Ectodermal cell (in vitro differentiated cells): ENCODE data around the gene NDC80.

Source experiments
- H3K27ac ChIP-seq: 2 replicates; pipeline ENCODE4 v1.7.0; 2013; ENCODE audit warnings: mild to moderate bottlenecking, low read depth, low read length; ENCODE audit not compliant: insufficient read depth, poor library complexity, severe bottlenecking
- H3K27me3 ChIP-seq: 2 replicates; pipeline ENCODE4 v1.7.0; 2013; ENCODE audit warnings: mild to moderate bottlenecking, low read length; ENCODE audit not compliant: insufficient read depth, control insufficient read depth, poor library complexity, severe bottlenecking
- H3K36me3 ChIP-seq: one replicate; pipeline ENCODE4 v1.7.0; 2013; ENCODE audit warnings: low read length; ENCODE audit not compliant: control insufficient read depth, insufficient read depth
- H3K4me1 ChIP-seq: one replicate; pipeline ENCODE4 v1.7.0; 2013; ENCODE audit warnings: low read length; ENCODE audit not compliant: control insufficient read depth, insufficient read depth
- H3K4me3 ChIP-seq: 2 replicates; pipeline ENCODE4 v1.7.0; 2013; ENCODE audit warnings: low read depth, low read length, control low read depth; ENCODE audit not compliant: insufficient read depth
- H3K9me3 ChIP-seq: 2 replicates; pipeline ENCODE4 v1.7.0; 2013; ENCODE audit warnings: mild to moderate bottlenecking, low read length, moderate library complexity; ENCODE audit not compliant: control insufficient read depth
- WGBS, 2 experiments: methylation state at CpG; one replicate each; pipeline ENCODE4 v1.1.7; 2013; ENCODE audit warnings: missing lambda C conversion rate in 2 of 2; 5-methylcytosine and 5-hydroxymethylcytosine counted together

NDC80 gene

GRCh38 chr18:2610549-2610948 lies 39.2 kb downstream of the NDC80 start:
- Histone ChIP-seq H3K27me3 (no peaks in the 10 kb centered on the region), H3K36me3 (peaks cover 26% of the 10 kb centered on the region), H3K4me1 (no peaks in the 10 kb centered on the region), H3K9me3 (no peaks in the 10 kb centered on the region), H3K4me3 (no peak overlapping the region), H3K27ac (no peak overlapping the region)
- WGBS, 2 experiments = 90 to 96% methylated on average over 4 to 5 of the region's 5 CpGs

- Histone ChIP-seq H3K4me3 (no peak overlapping the region), H3K27me3 (no peaks in the 10 kb centered on the region), H3K9me3 (no peaks in the 10 kb centered on the region), H3K4me1 (no peaks in the 10 kb centered on the region), H3K27ac (no peak overlapping the region), H3K36me3 (peaks cover 26% of the 10 kb centered on the region)
- 96 to 100% methylated on average over 1 of the region's 1 CpG for WGBS, 2 experiments
Measured at GRCh38 chr18:2612996-2613395, 41.6 kb downstream of the NDC80 start.

- WGBS, 2 experiments = 96 to 97% methylated on average over 4 of the region's 4 CpGs
- no peaks in the 10 kb centered on the region for H3K4me1 ChIP-seq
- H3K27me3 ChIP-seq = no peaks in the 10 kb centered on the region
- peaks cover 17% of the 10 kb centered on the region for H3K36me3 ChIP-seq
- H3K4me3 ChIP-seq = no peak overlapping the region
- no peaks in the 10 kb centered on the region for H3K9me3 ChIP-seq
- H3K27ac ChIP-seq = no peak overlapping the region
Measured at GRCh38 chr18:2617401-2617998, 46.1 kb downstream of the NDC80 start.

GRCh38 chr18:2618009-2618408 lies 46.7 kb downstream of the NDC80 start:
- Histone ChIP-seq H3K36me3 (peaks cover 15% of the 10 kb centered on the region), H3K4me1 (no peaks in the 10 kb centered on the region), H3K27ac (no peak overlapping the region), H3K4me3 (no peak overlapping the region), H3K27me3 (no peaks in the 10 kb centered on the region), H3K9me3 (no peaks in the 10 kb centered on the region)
- WGBS, 2 experiments = 98 to 100% methylated on average over 1 to 3 of the region's 4 CpGs

- Histone ChIP-seq H3K4me1 (no peaks in the 10 kb centered on the region), H3K36me3 (no peaks in the 10 kb centered on the region), H3K27ac (no peak overlapping the region), H3K4me3 (no peak overlapping the region), H3K27me3 (no peaks in the 10 kb centered on the region), H3K9me3 (no peaks in the 10 kb centered on the region)
- 82 to 84% methylated on average over 5 of the region's 5 CpGs for WGBS, 2 experiments
Measured at GRCh38 chr18:2625217-2625616, 53.9 kb downstream of the NDC80 start.

GRCh38 chr18:2627821-2628276 lies 56.5 kb downstream of the NDC80 start:
- H3K4me3 ChIP-seq = no peak overlapping the region
- H3K4me1 ChIP-seq = no peaks in the 10 kb centered on the region
- 84 to 92% methylated on average over 1 of the region's 1 CpG for WGBS, 2 experiments
- H3K27me3 ChIP-seq = no peaks in the 10 kb centered on the region
- H3K9me3 ChIP-seq = no peaks in the 10 kb centered on the region
- H3K27ac ChIP-seq = no peak overlapping the region
- H3K36me3 ChIP-seq = no peaks in the 10 kb centered on the region

- Histone ChIP-seq H3K36me3 (no peaks in the 10 kb centered on the region), H3K27me3 (no peaks in the 10 kb centered on the region), H3K4me1 (no peaks in the 10 kb centered on the region), H3K4me3 (no peak overlapping the region), H3K9me3 (no peaks in the 10 kb centered on the region), H3K27ac (no peak overlapping the region)
- 93 to 98% methylated on average over 2 of the region's 2 CpGs for WGBS, 2 experiments
Measured at GRCh38 chr18:2629003-2629402, 57.6 kb downstream of the NDC80 start.

- Histone ChIP-seq H3K27ac (no peak overlapping the region), H3K9me3 (no peaks in the 10 kb centered on the region), H3K4me3 (no peak overlapping the region), H3K36me3 (no peaks in the 10 kb centered on the region), H3K27me3 (no peaks in the 10 kb centered on the region), H3K4me1 (no peaks in the 10 kb centered on the region)
- WGBS, 2 experiments = 89 to 100% methylated on average over 1 of the region's 1 CpG
Measured at GRCh38 chr18:2635586-2635985, 64.2 kb downstream of the NDC80 start.

- WGBS, 2 experiments = 94 to 96% methylated on average over 9 of the region's 9 CpGs
- H3K4me3 ChIP-seq = no peak overlapping the region
- no peaks in the 10 kb centered on the region for H3K36me3 ChIP-seq
- H3K9me3 ChIP-seq = no peaks in the 10 kb centered on the region
- no peaks in the 10 kb centered on the region for H3K27me3 ChIP-seq
- H3K27ac ChIP-seq = no peak overlapping the region
- H3K4me1 ChIP-seq = no peaks in the 10 kb centered on the region
Measured at GRCh38 chr18:2636126-2636631, 64.8 kb downstream of the NDC80 start.

- Histone ChIP-seq H3K9me3 (no peaks in the 10 kb centered on the region), H3K4me1 (no peaks in the 10 kb centered on the region), H3K27ac (no peak overlapping the region), H3K4me3 (no peak overlapping the region), H3K27me3 (no peaks in the 10 kb centered on the region), H3K36me3 (no peaks in the 10 kb centered on the region)
- 93 to 100% methylated on average over 2 of the region's 2 CpGs for WGBS, 2 experiments
Measured at GRCh38 chr18:2641638-2642037, 70.3 kb downstream of the NDC80 start.
